Measurements from ENCODE around the gene RASA1. TPM values are rescaled to one million over a fixed set of nuclear protein-coding genes. Genes with fewer than 3 reads are reported as not detected.

The RASA1 gene
- total and polyA plus RNA-seq, 9 of the 15 experiments (the other 6 are each of a cell fraction or from before 2014, with no cell fraction given): 3.2 to 17.3 (median 9.2) TPM

GRCh38 chr5:87303324-87303723 is 35.6 kb downstream of the RASA1 start:
- H3K36me3 ChIP-seq (ENCODE audit: control insufficient read depth, insufficient read depth, low read length): peaks cover 14% of the 10 kb centered on the region; the same call in 2 of the 3 replicates
- no peak for FAIRE-seq
- WGBS (ENCODE audit: insufficient coverage, low coverage, missing lambda C conversion rate): 84% methylated on average over 2 of the region's 2 CpGs
- no peak overlapping the region for H3K9ac ChIP-seq (ENCODE audit: insufficient read depth in 1 of 2, low read depth in 2 of 2, low read length in 2 of 2)
- in situ Hi-C loops (cut with MboI) (no loop called here), intact Hi-C loops (cut with micrococcal nuclease) (no loop called here)
- CTCF ChIA-PET (ENCODE audit: low intra/inter-chr PET ratio): no interaction called here
- POLR2A ChIA-PET: no interaction called here
- ATAC-seq: no peak
- H3K27me3 ChIP-seq (ENCODE audit: control insufficient read depth in 2 of 2, insufficient read depth in 2 of 2, low read length in 2 of 2): no peaks in the 10 kb centered on the region
- peaks cover 2% of the 10 kb centered on the region; the same call in 2 of the 3 replicates for H3K79me2 ChIP-seq (ENCODE audit: control insufficient read depth, insufficient read depth, low read length)
- no peak overlapping the region for H2AFZ ChIP-seq (ENCODE audit: low read depth, low read length)
- H3K4me2 ChIP-seq (ENCODE audit: insufficient read depth, low read length): no peak overlapping the region
- H4K20me1 ChIP-seq (replicated peaks; ENCODE audit: control insufficient read depth, insufficient read depth, low read length): no peaks in the 10 kb centered on the region
- no peaks in the 10 kb centered on the region; a peak in 2 of 5 replicates for H3K4me1 ChIP-seq (replicated peaks in 1 of 2; ENCODE audit: control insufficient read depth in 2 of 2, insufficient read depth in 2 of 2, low read length in 2 of 2)
- DNase-seq (ENCODE audit: extremely low read depth in 1 of 4, low spot score in 3 of 4): no peak
- H3K27ac ChIP-seq (ENCODE audit: extremely low read depth, low read depth, low read length): no peak overlapping the region
- H3K9me1 ChIP-seq (ENCODE audit: control insufficient read depth, insufficient read depth, low read length): no peaks in the 10 kb centered on the region
- no peaks in the 10 kb centered on the region for H3K9me3 ChIP-seq (replicated peaks; ENCODE audit: control insufficient read depth, insufficient read depth, low read depth, low read length)
- no peak overlapping the region for H3K4me3 ChIP-seq
- no TSS peak for BruUV-seq (replicated peaks)
- TF ChIP-seq BRF2 (IDR thresholded peaks at IDR 0.05; ENCODE audit: borderline replicate concordance, insufficient read depth, insufficient read length) (no peak), SNIP1 (IDR thresholded peaks at IDR 0.05; ENCODE audit: low read depth) (no peak), ZNF24 (IDR thresholded peaks at IDR 0.05) (no peak), ERF (CRISPR knock-in tag; IDR thresholded peaks at IDR 0.05) (no peak), REST (IDR thresholded peaks at IDR 0.05; ENCODE audit: borderline replicate concordance) (no peak), REST (CRISPR knock-in tag; IDR thresholded peaks at IDR 0.05; ENCODE audit: low read depth) (no peak)

All from K562 (cell line).